HepG2 (cell line): ENCODE results near the gene TSSK3. TPM values are rescaled to one million over a fixed set of nuclear protein-coding genes. Genes with fewer than 3 reads are reported as not detected.

ENCODE experiments used
- JARID2 ChIP-seq: sonication (generic); formaldehyde crosslinking; IDR thresholded peaks from 2 replicates; pipeline ENCODE4 v1.8.1; 2023; ENCODE audit warnings: missing genetic modification reagents, inconsistent platforms; ENCODE audit not compliant: insufficient replicate concordance
- PHF8 ChIP-seq: sonication (generic); formaldehyde crosslinking; IDR thresholded peaks from 2 replicates; pipeline ENCODE4 v1.5.0; 2020; ENCODE audit warnings: missing genetic modification reagents
- ZMYM3 ChIP-seq: sonication (generic); formaldehyde crosslinking; IDR thresholded peaks from 2 replicates; pipeline ENCODE4 v1.5.1; 2020; ENCODE audit warnings: mild to moderate bottlenecking, missing genetic modification reagents
- ZNF556 ChIP-seq: sonication (generic); formaldehyde crosslinking; IDR thresholded peaks from 2 replicates; pipeline ENCODE4 v1.4.0; 2020; ENCODE audit warnings: mild to moderate bottlenecking, missing genetic modification reagents, borderline replicate concordance
- ZNF569 ChIP-seq: sonication (generic); formaldehyde crosslinking; IDR thresholded peaks from 2 replicates; pipeline ENCODE4 v1.5.0; 2020; ENCODE audit warnings: mild to moderate bottlenecking, missing genetic modification reagents, moderate library complexity, borderline replicate concordance
- ZNF782 ChIP-seq: sonication (generic); formaldehyde crosslinking; IDR thresholded peaks from 2 replicates; pipeline ENCODE4 v1.4.0; 2020; ENCODE audit warnings: missing genetic modification reagents, mild to moderate bottlenecking, borderline replicate concordance
- polyA plus RNA-seq, 8 experiments: library from polyadenylated mRNA; depleted of rRNA in 3 of 8; stranded (reverse) in 7 of 8; unstranded in 1 of 8; fragments of >200 nt; fragmentation: Illumina TruSeq in 4 of 8; extraction: Trizol in 4 of 8; gene quantifications; 2 replicates each; pipeline versions ENCODE4 v1.2.1 to v1.2.3, GENCODE V29; 2011 to 2016; ENCODE audit warnings: low read depth in 4 of 8, missing spikeins in 1 of 8, mixed read lengths in 1 of 8; ENCODE audit not compliant: insufficient read depth in 1 of 8
- total RNA-seq, 5 experiments: library from RNA; depleted of rRNA; stranded (reverse); fragments of >200 nt; fragmentation: Illumina TruSeq; extraction: Trizol; gene quantifications; 2 replicates each; pipeline ENCODE4 v1.2.3, GENCODE V29; 2016; ENCODE audit warnings: low read depth in 1 of 5
- TF ChIP-seq, protein P1 (sequence below): sonication (generic); formaldehyde crosslinking; IDR thresholded peaks from 2 replicates; pipeline ENCODE4 v1.5.1; 2020; ENCODE audit warnings: mild to moderate bottlenecking, missing genetic modification reagents, moderate library complexity
- TF ChIP-seq, protein P2 (sequence below): sonication (generic); formaldehyde crosslinking; IDR thresholded peaks from 2 replicates; pipeline ENCODE4 v1.4.0; 2020; ENCODE audit warnings: missing genetic modification reagents

Gene TSSK3
- total and polyA plus RNA-seq, 2 of the 13 experiments (the other 11 are each of a cell fraction or from before 2014, with no cell fraction given) = 1.0 to 1.1 TPM

DNA sequence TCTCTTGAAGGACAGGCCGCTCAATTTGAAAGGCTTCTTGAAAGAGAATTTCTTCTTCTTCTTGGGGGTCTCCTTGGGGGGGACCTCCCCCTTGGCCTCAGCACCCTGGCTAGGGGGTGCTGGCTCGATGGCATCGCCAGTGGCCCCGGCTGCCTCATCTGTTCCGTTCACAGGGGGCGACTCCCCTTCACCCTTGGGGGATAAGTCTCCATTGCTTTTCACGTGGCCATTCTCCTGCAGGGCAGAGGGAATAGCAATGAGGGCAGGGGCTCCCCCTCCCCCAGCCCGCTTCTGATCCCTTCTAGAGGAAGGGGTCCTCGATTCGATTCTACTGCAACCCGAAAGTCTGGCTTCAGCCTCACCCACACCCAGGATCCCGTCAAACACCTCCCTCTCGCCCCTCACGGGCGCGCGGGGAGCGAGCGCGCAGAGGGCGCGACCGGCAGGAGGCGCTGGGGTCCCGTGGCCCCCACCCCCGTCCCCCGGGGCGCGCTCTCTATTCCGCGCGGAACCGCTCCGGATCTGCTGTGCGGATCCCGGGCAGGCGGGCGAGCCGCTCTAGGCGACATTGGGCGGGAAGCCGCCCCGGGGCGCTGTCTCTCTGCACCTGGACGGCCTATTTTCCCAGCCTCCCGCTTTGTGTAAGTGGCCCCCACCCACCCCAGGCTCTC, 27.3 kb upstream of the TSSK3 start (continued):
- TF ChIP-seq, protein P1, sequence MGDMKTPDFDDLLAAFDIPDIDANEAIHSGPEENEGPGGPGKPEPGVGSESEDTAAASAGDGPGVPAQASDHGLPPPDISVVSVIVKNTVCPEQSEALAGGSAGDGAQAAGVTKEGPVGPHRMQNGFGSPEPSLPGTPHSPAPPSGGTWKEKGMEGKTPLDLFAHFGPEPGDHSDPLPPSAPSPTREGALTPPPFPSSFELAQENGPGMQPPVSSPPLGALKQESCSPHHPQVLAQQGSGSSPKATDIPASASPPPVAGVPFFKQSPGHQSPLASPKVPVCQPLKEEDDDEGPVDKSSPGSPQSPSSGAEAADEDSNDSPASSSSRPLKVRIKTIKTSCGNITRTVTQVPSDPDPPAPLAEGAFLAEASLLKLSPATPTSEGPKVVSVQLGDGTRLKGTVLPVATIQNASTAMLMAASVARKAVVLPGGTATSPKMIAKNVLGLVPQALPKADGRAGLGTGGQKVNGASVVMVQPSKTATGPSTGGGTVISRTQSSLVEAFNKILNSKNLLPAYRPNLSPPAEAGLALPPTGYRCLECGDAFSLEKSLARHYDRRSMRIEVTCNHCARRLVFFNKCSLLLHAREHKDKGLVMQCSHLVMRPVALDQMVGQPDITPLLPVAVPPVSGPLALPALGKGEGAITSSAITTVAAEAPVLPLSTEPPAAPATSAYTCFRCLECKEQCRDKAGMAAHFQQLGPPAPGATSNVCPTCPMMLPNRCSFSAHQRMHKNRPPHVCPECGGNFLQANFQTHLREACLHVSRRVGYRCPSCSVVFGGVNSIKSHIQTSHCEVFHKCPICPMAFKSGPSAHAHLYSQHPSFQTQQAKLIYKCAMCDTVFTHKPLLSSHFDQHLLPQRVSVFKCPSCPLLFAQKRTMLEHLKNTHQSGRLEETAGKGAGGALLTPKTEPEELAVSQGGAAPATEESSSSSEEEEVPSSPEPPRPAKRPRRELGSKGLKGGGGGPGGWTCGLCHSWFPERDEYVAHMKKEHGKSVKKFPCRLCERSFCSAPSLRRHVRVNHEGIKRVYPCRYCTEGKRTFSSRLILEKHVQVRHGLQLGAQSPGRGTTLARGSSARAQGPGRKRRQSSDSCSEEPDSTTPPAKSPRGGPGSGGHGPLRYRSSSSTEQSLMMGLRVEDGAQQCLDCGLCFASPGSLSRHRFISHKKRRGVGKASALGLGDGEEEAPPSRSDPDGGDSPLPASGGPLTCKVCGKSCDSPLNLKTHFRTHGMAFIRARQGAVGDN (CRISPR knock-in tag) = peak; percentile 55
- TF ChIP-seq PHF8 = no peak; the same call in none of the 2 replicates
- 0 out of 2 replicates have a peak, but pooled peaks have one; percentile 31 for TF ChIP-seq ZNF782 (CRISPR knock-in tag)
- TF ChIP-seq ZNF569 (CRISPR knock-in tag) = no peak
- TF ChIP-seq ZMYM3 (CRISPR knock-in tag) = no peak
- TF ChIP-seq ZNF556 = no peak
- TF ChIP-seq, protein P2, sequence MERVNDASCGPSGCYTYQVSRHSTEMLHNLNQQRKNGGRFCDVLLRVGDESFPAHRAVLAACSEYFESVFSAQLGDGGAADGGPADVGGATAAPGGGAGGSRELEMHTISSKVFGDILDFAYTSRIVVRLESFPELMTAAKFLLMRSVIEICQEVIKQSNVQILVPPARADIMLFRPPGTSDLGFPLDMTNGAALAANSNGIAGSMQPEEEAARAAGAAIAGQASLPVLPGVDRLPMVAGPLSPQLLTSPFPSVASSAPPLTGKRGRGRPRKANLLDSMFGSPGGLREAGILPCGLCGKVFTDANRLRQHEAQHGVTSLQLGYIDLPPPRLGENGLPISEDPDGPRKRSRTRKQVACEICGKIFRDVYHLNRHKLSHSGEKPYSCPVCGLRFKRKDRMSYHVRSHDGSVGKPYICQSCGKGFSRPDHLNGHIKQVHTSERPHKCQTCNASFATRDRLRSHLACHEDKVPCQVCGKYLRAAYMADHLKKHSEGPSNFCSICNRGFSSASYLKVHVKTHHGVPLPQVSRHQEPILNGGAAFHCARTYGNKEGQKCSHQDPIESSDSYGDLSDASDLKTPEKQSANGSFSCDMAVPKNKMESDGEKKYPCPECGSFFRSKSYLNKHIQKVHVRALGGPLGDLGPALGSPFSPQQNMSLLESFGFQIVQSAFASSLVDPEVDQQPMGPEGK (CRISPR knock-in tag) = peak; percentile 89
- no peak for TF ChIP-seq JARID2 (CRISPR knock-in tag)
